Measurements from ENCODE around the gene NAP1L4. TPM values are rescaled to one million over a fixed set of nuclear protein-coding genes. Genes with fewer than 3 reads are reported as not detected.

Gene NAP1L4
- total RNA-seq, 1 experiment from 2014 or later: 144 TPM

GRCh38 chr11:2916114-2916891 lies 75.8 kb downstream of the NAP1L4 start:
- CTCF ChIA-PET: no interaction called here
- intact Hi-C loops (cut with micrococcal nuclease): no loop called here

More at GRCh38 chr11:2916114-2916891, 75.8 kb downstream of the NAP1L4 start:
- RAD21 ChIA-PET (ENCODE audit: low non-redundant PET in 1 of 2, low total read pairs in 2 of 2, uncharacterized antibody in 2 of 2, unreplicated experiment in 2 of 2): no interaction called here
- peaks cover 37% of the 10 kb centered on the region in 2 experiments for H3K4me1 ChIP-seq (ENCODE audit: control insufficient read depth in 1 of 2, insufficient read depth in 2 of 2, low read length in 2 of 2)
- no peaks in the 10 kb centered on the region for H3K9me3 ChIP-seq (ENCODE audit: control insufficient read depth in 1 of 2, insufficient read depth in 1 of 2, low read depth in 1 of 2, low read length in 2 of 2)
- H4K20me1 ChIP-seq (ENCODE audit: insufficient read depth): no peaks in the 10 kb centered on the region
- no peak for DNase-seq (ENCODE audit: low read depth, low spot score)
- H3K27ac ChIP-seq (ENCODE audit: low read depth, low read length): no peak overlapping the region
- TF ChIP-seq CBX3 (IDR thresholded peaks at IDR 0.05; ENCODE audit: low read depth): no peak
- no peak for TF ChIP-seq CEBPB (IDR thresholded peaks at IDR 0.05; ENCODE audit: low read depth)
- no peak for TF ChIP-seq SP1 (IDR thresholded peaks at IDR 0.05; ENCODE audit: low read depth)
- no peak for TF ChIP-seq CTCF (IDR thresholded peaks at IDR 0.05 in 2 of 3, conservative IDR thresholded peaks at IDR 0.05 in 1 of 3; ENCODE audit: borderline replicate concordance in 1 of 3, insufficient read depth in 1 of 3, low read depth in 2 of 3, low read length in 2 of 3)
- no peak overlapping the region for H3K9ac ChIP-seq (ENCODE audit: low read length)
- H3K36me3 ChIP-seq (ENCODE audit: control insufficient read depth in 1 of 2, insufficient read depth in 2 of 2, low read length in 2 of 2): no peaks in the 10 kb centered on the region
- no peaks in the 10 kb centered on the region for H3K79me2 ChIP-seq (ENCODE audit: insufficient read depth, low read length)
- H3K4me2 ChIP-seq (ENCODE audit: low read length): no peak overlapping the region
- POLR2A ChIA-PET: interaction anchor here (0.9 to 1.4 kb wide), 2 partner anchors 13 to 26 kb away, joined by 3 to 6 read pairs; partner anchors contain the start of gene PHLDA2
- no peaks in the 10 kb centered on the region for H3K9me2 ChIP-seq (ENCODE audit: insufficient read depth)
- no peak overlapping the region for H2AFZ ChIP-seq (ENCODE audit: low read depth, low read length, poor library complexity, severe bottlenecking)
- no peaks in the 10 kb centered on the region for H3K27me3 ChIP-seq (ENCODE audit: insufficient read depth, low read length)
- no TSS peak for BruUV-seq (replicated peaks)
- no peak for ATAC-seq
- H3K4me3 ChIP-seq (replicated peaks in 1 of 2; ENCODE audit: low read depth in 1 of 2, low read length in 2 of 2): no peak overlapping the region

All from HCT116 (cell line).